T-helper 22 cell (primary cell): ENCODE data around the gene TMEM92.

ENCODE experiments used
- DNase-seq: peaks from one replicate; pipeline ENCODE4 v3.0.0-alpha.2; 2020; ENCODE audit warnings: low read depth

TMEM92 gene

DNA sequence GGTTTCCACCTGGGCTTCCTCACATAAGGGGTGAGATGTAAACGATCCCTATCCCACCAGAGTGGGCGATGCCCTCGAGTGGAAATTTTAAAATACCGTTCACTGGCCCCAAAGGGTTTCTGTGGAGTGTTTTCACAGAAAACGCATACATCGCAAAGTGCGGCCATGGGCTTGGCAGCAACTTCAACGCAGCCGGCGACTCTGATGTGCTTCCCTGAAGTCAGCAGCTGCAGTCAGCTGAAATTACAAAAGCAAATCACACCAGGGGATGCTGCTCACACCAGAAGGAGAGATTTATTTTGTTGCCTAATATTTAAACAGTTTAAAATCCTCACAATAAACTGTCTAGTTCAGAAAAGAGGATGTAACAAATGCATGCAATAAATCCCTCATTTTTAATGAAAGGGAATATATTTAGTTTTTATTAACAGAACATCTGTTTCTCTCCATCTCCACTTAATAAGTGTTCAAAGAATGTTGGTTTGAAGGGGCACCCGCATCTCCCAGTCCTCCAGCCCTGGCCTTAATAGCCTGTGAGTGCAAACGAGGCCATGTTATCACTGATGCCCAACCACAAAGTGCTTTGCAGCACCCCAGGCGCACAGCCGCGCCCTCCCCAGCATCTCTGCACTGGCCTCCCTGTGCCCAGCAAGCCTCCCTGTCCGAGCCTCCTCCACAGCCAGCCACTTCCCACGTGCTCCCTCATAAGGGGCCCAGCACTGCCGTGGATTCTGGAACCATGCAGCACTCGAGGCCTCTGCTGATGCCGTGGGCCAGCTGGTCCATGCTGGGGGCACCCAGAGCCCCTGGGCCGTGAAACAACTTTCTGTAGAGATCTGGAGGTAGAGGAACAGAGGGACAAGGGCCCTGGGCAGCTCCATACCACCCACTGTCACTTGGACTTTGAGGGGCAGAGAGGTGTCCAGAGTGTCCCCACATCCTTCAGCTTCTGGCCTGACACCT lies 54.4 kb downstream of the TMEM92 start:
- DNase-seq = no peak

DNA sequence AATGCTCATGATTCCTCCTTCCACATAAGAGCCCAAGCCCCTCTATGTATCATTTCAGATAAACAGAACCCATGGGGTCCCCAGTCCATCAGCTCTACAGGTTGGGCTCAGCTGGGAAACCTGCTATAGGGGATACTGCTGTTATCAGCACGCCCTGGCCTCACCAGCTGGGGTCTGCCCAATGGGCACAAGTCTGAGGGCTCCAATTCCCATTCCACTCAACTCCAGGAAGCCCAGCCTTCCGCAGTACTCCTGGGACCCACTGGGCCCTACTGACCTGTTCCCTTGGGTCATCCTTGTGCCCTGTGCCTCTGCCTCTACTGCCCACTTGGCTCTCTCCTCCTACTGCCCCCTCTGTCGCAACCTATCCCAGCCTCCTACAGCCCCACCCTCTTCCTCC lies 55.5 kb downstream of the TMEM92 start:
- DNase-seq = no peak

DNA sequence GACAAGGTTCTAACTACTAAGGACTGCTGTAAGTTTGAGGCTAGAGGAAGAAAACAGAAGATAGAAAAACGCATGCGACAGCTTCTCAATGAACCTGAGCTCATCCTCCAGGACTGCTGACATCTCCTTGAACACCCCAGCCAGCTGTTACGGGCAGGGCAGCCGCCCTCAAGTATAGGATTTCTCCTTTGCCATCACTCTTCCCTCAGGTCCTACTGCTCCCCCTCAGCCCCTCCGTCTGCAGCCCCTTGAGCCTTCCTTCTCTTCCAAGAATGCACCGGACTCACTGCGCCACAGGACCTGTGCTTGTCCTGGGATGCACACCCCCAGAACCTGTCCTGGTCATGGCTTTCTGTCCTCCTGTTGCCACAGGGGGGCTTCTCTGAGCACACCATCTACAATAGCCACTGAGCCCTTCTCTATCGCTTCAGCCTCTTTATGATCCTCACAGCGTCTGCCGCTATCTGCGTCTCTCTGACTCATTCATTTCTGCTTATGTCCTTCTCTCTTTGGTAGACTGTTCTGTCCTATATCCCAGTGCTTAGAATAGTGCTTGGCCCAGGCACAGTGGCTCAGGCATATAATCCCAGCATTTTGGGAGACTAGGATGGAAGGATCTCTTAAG lies 56.0 kb downstream of the TMEM92 start:
- no peak for DNase-seq
